Stimulated activated CD8-positive, alpha-beta memory T cell treated with anti-CD3 and anti-CD28 coated beads, Interleukin-2, amount 100 ng/mL, for 48 hours (primary cell): ENCODE results near the gene WASF3.

Experiments
- DNase-seq, 2 donors: peaks; one replicate each; pipeline ENCODE4 v3.0.0-alpha.2; 2020; ENCODE audit warnings: low read depth in 2 of 2

The WASF3 gene

DNA sequence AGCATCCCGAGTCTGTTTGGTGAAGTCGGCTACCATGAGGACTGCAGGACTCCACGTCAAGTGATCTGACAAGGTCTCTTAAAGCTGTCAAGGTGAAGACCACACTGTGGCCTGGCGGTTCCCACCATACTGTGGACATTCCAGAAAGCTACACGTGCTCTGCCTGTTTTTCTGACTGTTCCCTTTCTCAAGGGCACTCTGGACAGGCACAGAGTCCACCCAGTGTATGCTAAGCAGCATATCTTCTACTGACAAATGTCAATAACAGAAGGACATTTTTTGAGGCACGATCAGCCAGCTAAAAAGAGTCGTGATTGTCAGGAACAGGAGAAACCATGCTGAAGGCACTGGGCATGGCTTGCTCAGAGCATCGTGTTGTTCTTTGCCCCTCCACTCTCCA, 12.8 kb upstream of the WASF3 start:
- no peak for DNase-seq

GRCh38 chr13:26548205-26548765, 9.2 kb upstream of the WASF3 start:
- no peak for DNase-seq

- DNase-seq = no peak
Observed at GRCh38 chr13:26549713-26550112, 7.8 kb upstream of the WASF3 start.

DNA sequence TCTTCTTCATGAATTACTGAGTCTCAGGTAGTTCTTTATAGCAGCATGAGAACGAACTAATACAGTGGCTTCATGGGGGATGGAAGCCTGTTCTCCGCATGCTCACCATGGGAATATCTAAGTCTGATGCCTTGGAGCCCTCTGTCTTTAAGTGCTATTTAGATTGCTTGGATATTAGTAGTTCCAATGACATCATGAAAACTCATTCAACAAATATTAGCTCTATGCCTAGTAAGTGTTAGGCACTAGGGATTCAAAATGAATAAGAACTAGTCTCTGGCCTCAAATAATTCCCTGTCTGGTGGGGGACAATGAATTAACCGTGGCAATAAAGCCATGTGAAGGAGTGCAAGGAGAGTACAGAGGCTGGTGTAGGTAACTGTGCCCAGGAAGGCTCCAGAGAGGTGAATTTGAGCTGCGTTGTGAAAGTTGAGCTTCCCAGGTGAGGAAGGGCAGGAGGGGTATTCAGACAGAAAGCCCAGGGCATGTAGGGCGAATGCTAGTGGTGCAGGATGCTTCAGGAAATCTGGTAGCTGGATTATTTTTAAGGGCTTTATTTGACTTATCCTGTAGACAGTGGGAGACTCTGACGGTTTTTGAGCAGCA, 6.1 kb upstream of the WASF3 start:
- no peak for DNase-seq

- DNase-seq = no peak
Observed at GRCh38 chr13:26555413-26555812, 2.1 kb upstream of the WASF3 start.

DNA sequence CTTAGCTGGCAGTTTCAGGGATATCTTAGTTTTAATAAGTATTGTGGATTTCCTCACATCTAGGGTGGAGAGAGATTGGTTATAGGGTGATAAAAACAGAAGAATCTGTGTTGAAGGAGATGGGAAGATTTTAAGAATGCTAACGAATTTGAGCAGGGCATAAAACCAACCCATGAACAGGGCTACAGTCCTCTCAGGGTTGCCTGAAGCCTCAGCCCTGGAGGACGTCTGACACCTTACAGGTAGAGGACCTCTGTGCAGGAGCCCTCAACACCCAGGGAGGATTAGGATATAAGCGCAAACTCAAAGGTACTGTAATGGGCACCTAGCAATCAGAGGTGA, 461 bp upstream of the WASF3 start:
- no peak for DNase-seq

DNA sequence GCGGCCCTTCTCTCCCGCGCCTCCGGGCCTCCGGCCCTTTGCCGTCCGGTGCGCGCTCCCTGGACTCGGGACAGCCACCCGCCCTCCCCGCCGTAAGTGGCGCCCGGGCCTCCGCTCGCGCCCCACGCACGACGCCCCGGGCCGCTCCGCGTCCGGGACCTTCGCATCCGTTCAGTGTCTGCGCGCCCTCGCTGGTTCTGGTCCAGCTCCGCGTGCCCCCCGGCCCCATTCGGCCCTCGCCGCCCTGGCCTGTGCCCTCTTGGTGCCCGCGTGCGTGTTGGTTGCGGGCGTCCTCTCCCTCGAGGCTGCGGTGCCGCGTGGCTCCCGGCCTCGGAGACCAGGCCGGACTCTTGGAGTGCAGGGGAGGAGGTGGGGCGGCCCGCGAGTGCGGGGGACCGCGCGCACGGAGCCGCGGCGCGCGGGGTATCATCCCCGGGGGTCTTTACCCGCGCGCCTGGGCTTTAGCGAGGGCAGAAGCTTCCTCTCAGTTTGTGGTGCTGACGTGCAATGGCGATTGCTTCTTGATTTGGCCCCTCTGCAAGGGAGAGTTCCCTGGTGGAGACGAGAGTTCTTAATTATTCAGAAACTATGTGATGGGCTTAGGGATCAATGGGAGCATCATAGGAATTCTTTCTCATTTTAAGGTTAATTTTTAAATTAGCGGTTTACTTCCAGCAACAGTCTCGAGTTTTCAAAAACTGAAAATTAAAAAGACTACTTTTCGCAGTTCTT, 757 bp downstream of the WASF3 start:
- DNase-seq = no peak

DNA sequence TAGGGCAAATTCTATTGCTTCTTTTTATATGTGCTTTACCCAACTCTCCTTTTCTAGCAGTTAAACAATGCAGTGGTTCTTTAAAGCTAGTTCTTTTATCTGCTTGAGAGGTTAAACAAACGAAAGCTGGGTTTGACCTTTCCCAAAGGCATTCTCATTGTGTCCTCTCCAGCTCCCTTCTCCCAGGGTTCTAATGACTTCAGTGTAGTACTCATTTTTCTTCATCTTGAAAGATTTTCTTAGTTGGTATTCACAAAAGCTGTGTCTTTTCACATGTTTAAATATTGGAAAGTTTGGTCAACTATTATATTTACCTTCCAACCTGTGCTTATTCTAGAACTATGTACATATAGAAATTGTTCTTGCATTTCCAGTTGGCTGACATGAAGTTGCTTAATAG, 1.5 kb downstream of the WASF3 start:
- DNase-seq = no peak

- DNase-seq = no peak
Observed at GRCh38 chr13:26560456-26560855, 3.0 kb downstream of the WASF3 start.

DNA sequence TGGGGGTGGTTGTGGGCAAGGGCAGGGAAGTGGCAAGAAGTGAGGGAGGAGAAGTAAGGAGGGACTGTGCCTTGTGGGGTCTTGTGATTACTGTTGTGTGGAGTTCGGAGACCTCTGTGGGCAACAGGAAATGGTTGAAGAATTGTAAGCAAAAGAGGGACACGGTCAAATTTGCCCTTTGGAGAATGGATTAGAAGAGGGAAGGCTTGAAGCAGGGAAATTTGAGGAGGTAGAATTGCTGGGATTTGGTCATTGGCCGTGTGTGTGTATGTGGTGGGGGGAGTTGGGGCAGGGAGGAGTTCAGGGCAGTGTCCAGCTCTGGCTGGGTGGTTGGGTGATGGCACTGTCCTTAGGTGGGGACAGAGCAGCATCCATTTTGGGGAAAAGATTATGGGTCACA, 3.6 kb downstream of the WASF3 start:
- no peak for DNase-seq

DNA sequence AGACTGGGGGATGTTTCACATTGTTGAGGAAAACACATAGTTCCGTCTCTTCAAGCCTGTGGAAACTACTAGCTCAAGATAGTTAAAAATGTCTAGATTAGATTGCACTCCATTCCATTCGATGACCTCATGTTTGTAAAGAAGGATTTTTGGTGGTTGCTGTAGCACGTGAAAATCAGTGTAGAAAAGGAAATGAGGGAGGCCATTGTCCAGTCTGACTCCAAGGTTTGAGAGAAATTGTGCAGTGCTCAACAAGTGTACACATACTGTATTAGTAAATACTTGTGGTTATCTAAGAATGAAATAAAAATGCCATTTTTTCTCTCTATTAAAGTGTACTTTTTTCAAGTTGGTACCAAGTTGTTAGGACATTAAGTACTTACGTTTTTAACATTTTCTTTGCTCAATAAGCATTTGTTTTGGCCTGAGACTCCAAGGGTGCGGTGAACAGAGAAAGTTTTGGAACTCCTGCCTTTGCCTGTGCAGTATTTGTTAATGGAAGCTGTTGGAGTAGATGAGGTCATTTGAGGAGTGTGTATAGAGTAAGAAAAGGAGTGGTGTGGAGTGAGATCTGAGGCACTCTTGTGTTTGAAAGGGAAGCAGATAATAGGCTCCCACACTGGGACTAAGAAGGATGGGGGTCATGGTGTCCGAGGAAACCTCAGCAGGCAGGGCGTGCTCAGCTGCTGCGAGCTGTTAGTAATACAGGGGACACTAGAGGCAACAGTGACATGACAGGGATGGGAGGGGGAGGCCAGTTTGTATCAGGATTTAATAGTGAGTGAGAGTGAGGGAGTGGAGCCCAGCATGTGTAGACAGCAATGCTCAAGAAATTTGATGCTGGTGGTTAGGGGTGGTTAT, 4.4 kb downstream of the WASF3 start:
- no peak for DNase-seq

- no peak for DNase-seq
Observed at GRCh38 chr13:26562512-26562890, 5.0 kb downstream of the WASF3 start.

- DNase-seq = no peak
Observed at GRCh38 chr13:26563713-26564112, 6.2 kb downstream of the WASF3 start.

GRCh38 chr13:26568132-26568815, 10.8 kb downstream of the WASF3 start:
- no peak for DNase-seq

DNA sequence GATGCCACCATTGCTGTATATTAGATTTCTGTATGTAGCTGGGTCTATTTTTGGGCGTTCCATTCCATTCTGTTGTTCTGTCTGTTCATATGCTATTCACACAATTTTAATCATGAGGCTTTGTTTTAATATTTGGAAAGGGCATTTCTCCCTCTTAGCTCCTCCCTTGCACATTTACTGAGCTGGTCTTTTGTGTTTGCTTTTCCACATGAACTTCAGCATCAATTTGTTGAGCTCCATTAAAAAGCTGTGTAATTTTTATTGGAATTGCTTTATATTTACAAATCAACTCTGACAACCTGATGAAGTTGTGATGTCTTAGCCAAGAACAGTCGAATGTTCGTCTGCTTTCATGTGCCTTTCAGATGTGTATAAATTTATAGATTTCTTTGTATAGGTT, 14.0 kb downstream of the WASF3 start:
- DNase-seq = no peak

DNA sequence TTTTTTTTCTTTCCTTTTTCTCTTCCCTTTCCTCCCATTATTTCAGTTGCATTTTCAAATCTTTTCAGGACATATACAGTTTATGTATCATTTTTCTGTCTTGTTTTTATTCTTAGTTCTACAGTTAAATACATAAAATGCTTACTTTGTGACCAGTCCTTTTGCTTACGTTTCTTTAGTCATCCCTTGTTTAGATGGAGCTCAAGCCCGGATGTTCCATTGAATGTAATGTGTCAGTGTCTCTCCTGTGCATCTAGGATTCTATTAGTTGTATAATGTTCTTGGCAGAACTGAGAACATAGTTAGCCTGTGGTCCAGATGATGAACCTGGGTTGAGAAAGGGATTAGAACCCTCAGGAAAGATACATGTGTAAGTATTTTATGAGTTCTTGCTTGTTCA, 17.8 kb downstream of the WASF3 start:
- no peak for DNase-seq

DNA sequence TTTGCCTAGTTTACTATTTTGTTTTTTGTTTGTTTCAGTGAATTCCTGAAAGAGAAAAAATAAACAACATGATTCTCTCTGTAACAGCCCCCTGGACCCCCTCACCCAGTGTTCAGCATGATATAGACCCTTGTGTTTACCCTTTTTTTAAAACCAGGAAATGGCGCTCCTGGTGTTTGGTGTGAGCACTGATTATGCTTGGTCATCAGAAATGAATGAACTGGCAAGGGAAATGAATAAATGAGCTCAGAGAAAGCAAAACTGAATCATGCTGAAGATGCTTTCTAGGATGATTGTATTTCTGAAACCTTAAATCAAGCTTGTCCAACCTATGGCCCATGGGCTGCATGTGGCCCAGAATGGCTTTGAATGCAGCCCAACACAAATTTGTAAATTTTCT, 22.1 kb downstream of the WASF3 start:
- no peak for DNase-seq

DNA sequence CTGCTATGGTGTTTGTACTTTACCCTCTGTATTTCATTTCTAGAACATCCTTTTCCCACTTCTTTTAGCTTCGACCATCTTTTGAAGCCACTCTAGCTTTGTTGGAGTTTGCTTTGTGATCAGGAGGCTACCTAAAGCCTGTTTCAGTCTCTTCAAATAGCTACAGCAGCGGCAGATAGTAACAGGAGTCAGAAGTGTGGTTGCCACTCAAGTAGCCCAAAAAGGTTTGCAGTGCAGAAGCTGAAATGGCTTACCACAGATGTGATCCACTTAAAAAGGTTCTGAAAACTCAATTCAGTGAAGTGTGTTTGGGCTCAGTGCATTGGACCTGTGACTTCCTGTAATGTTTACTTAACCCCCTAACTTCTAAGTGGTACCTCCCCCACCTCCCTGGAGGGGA, 26.2 kb downstream of the WASF3 start:
- no peak for DNase-seq

- no peak for DNase-seq
Observed at GRCh38 chr13:26584713-26585112, 27.2 kb downstream of the WASF3 start.

DNA sequence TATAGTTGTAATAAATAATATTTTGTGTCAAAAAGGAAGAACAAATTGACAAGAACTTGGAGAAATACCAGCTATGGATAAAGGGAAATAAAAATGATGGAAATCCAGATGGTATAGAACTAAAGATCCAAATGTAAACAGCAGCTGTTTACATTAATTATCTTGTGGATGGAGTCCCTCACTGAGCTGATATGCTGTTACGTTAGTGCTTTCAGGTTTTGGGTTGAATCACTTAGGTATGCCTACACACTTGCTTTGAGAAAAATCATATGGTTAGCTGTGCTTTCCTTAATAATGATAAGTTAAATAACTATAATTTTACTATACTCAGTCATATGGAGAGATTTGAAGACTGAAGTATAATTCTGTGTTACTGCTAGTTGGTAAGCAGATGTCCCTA, 27.7 kb downstream of the WASF3 start:
- no peak for DNase-seq

GRCh38 chr13:26587251-26587650, 29.8 kb downstream of the WASF3 start:
- DNase-seq = no peak

DNA sequence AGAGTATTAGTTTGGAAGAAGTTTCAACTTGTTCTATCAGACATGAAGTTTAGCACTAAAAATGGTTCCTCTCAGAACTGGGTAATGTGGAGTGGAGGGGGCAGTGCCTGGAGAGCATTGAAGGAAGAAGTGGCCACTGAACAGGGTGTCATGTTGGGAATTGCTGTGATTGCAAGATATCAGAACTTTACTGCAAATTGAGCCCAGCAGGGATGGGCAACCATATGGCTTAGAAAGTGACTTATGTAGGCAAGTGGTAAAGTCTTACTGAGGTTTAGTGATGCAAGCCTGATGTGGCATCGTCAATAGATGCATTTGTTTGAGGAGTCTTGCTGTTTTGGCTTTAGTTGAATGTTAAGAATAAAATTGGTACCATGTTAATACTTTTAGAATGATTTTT, 31.7 kb downstream of the WASF3 start:
- no peak for DNase-seq
